Measurements from ENCODE around the gene ANKIB1.

GRCh38 chr7:92391071-92391470, 145.3 kb downstream of the ANKIB1 start:
- TF ChIP-seq CTCF (IDR thresholded peaks at IDR 0.05) (no peak), POLR2A (IDR thresholded peaks at IDR 0.05) (no peak)
